HEK293 (cell line): ENCODE results near the gene ZNF275.

Experiments
- CTCF ChIA-PET: fragments of 350-600 bp; formaldehyde crosslinking; extraction: SDS; loops from one replicate; lab custom pipeline; 2021; ENCODE audit warnings: antibody characterized with exemption; lab: Yijun Ruan, JAX
- POLR2A ChIA-PET: fragments of 300-600 bp; formaldehyde crosslinking; extraction: SDS; loops from one replicate; lab custom pipeline; 2020; ENCODE audit warnings: antibody characterized with exemption, inconsistent platforms; lab: Yijun Ruan, JAX
- H3K27ac ChIP-seq: fragments of 200-500 bp; sonication (Bioruptor generic); 2 replicates; pipeline ENCODE4 v1.5.1; 2014; ENCODE audit warnings: low read depth, low read length, control low read depth, inconsistent platforms; ENCODE audit errors: extremely low read depth
- H3K36me3 ChIP-seq, 2 experiments: fragments of 200-500 bp in 1 of 2; sonication (Bioruptor generic) in 1 of 2; 1 replicate in 1 of 2; 2 replicates in 1 of 2; pipeline ENCODE4 v1.5.1; 2014 to 2017; ENCODE audit warnings: inconsistent platforms in 2 of 2, low read length in 2 of 2; ENCODE audit not compliant: control insufficient read depth in 2 of 2, insufficient read depth in 1 of 2
- H3K4me1 ChIP-seq: fragments of 200-500 bp; sonication (Bioruptor generic); 2 replicates; pipeline ENCODE4 v1.5.1; 2014; ENCODE audit warnings: mild to moderate bottlenecking, low read length, inconsistent platforms; ENCODE audit not compliant: control insufficient read depth, insufficient read depth
- H3K4me3 ChIP-seq: 2 replicates; pipeline ENCODE4 v1.5.1; 2011; ENCODE audit warnings: low read depth, mild to moderate bottlenecking, control low read depth, low read length, moderate library complexity
- H3K9me3 ChIP-seq: fragments of 200-500 bp; sonication (Bioruptor generic); 2 replicates; pipeline ENCODE4 v1.5.1; 2014; ENCODE audit warnings: low read depth, low read length, inconsistent platforms; ENCODE audit not compliant: control insufficient read depth, insufficient read depth
- EGR2 ChIP-seq: fragments of 450-650 bp; formaldehyde crosslinking; IDR thresholded peaks from 2 replicates; pipeline ENCODE4 v1.5.1; 2016; ENCODE audit warnings: low read depth, missing biosample characterization, missing genetic modification characterization
- KLF17 ChIP-seq: fragments of 450-650 bp; formaldehyde crosslinking; IDR thresholded peaks from 2 replicates; pipeline ENCODE4 v1.5.1; 2016; ENCODE audit warnings: missing biosample characterization, missing genetic modification characterization
- MEIS1 ChIP-seq: sonication (generic); formaldehyde crosslinking; IDR thresholded peaks from 2 replicates; pipeline ENCODE4 v1.8.1; 2022; ENCODE audit warnings: missing genetic modification reagents, mild to moderate bottlenecking, borderline replicate concordance
- PATZ1 ChIP-seq: fragments of 450-650 bp; formaldehyde crosslinking; IDR thresholded peaks from 2 replicates; pipeline ENCODE4 v1.5.1; 2016; ENCODE audit warnings: missing biosample characterization, missing genetic modification characterization
- PBX3 ChIP-seq: sonication (generic); formaldehyde crosslinking; IDR thresholded peaks from 2 replicates; pipeline ENCODE4 v1.8.1; 2022; ENCODE audit warnings: mild to moderate bottlenecking, moderate library complexity, missing genetic modification reagents
- PRDM4 ChIP-seq: fragments of 450-650 bp; formaldehyde crosslinking; IDR thresholded peaks from 2 replicates; pipeline ENCODE4 v1.5.1; 2017; ENCODE audit warnings: missing biosample characterization, missing genetic modification characterization
- SP2 ChIP-seq: fragments of 450-650 bp; formaldehyde crosslinking; IDR thresholded peaks from 2 replicates; pipeline ENCODE4 v1.5.1; 2016; ENCODE audit warnings: missing biosample characterization, missing genetic modification characterization
- SP3 ChIP-seq: fragments of 450-650 bp; formaldehyde crosslinking; IDR thresholded peaks from 2 replicates; pipeline ENCODE4 v1.5.1; 2016; ENCODE audit warnings: missing biosample characterization, missing genetic modification characterization
- TCF7L2 ChIP-seq: IDR thresholded peaks from 2 replicates; pipeline ENCODE4 v1.6.1; 2011; ENCODE audit warnings: low read depth, mild to moderate bottlenecking, inconsistent platforms, low read length, moderate library complexity, borderline replicate concordance
- TRIM28 ChIP-seq: IDR thresholded peaks from 2 replicates; pipeline ENCODE4 v1.6.1; 2011; ENCODE audit warnings: low read length, control low read depth, borderline replicate concordance
- ZFHX2 ChIP-seq: fragments of 450-650 bp; formaldehyde crosslinking; conservative IDR thresholded peaks from 2 replicates; pipeline ENCODE4 v1.5.1; 2016; ENCODE audit warnings: missing biosample characterization, missing genetic modification characterization
- ZIC2 ChIP-seq: fragments of 450-650 bp; formaldehyde crosslinking; IDR thresholded peaks from 2 replicates; pipeline ENCODE4 v1.5.1; 2016; ENCODE audit warnings: missing biosample characterization, missing genetic modification characterization
- ZNF2 ChIP-seq: fragments of 450-650 bp; formaldehyde crosslinking; IDR thresholded peaks from 2 replicates; pipeline ENCODE4 v1.5.1; 2016; ENCODE audit warnings: missing biosample characterization, missing genetic modification characterization
- ZNF221 ChIP-seq: fragments of 450-650 bp; formaldehyde crosslinking; IDR thresholded peaks from 2 replicates; pipeline ENCODE4 v1.5.1; 2017; ENCODE audit warnings: missing biosample characterization, missing genetic modification characterization, borderline replicate concordance
- ZNF24 ChIP-seq: fragments of 450-650 bp; formaldehyde crosslinking; IDR thresholded peaks from 2 replicates; pipeline ENCODE4 v1.5.1; 2016; ENCODE audit warnings: missing biosample characterization, missing genetic modification characterization
- ZNF350 ChIP-seq: fragments of 450-650 bp; formaldehyde crosslinking; IDR thresholded peaks from 2 replicates; pipeline ENCODE4 v1.5.0; 2017; ENCODE audit warnings: missing biosample characterization, mild to moderate bottlenecking, missing genetic modification characterization
- ZNF354C ChIP-seq: fragments of 450-650 bp; formaldehyde crosslinking; IDR thresholded peaks from 2 replicates; pipeline ENCODE4 v1.5.1; 2016; ENCODE audit warnings: missing biosample characterization, missing genetic modification characterization, low read depth, borderline replicate concordance
- ZNF514 ChIP-seq: fragments of 450-650 bp; formaldehyde crosslinking; IDR thresholded peaks from 2 replicates; pipeline ENCODE4 v1.5.1; 2016; ENCODE audit warnings: missing biosample characterization, missing genetic modification characterization
- ZNF580 ChIP-seq: fragments of 450-650 bp; formaldehyde crosslinking; IDR thresholded peaks from 2 replicates; pipeline ENCODE4 v1.5.1; 2016; ENCODE audit warnings: missing biosample characterization, missing genetic modification characterization
- ZNF701 ChIP-seq: fragments of 450-650 bp; formaldehyde crosslinking; IDR thresholded peaks from 2 replicates; pipeline ENCODE4 v1.5.1; 2016; ENCODE audit warnings: missing biosample characterization, missing genetic modification characterization
- ZXDB ChIP-seq: fragments of 450-650 bp; formaldehyde crosslinking; IDR thresholded peaks from 2 replicates; pipeline ENCODE4 v1.5.1; 2016; ENCODE audit warnings: missing biosample characterization, missing genetic modification characterization

ZNF275 gene

GRCh38 chrX:153333266-153333665 is 687 bp upstream of the ZNF275 start (continued):
- TF ChIP-seq KLF17 (no peak), ZNF701 (tag by site-specific recombination) (no peak), ZNF354C (tag by site-specific recombination) (no peak), ZNF514 (no peak)

- Histone ChIP-seq H3K4me3 (peak overlapping the region; percentile 72), H3K27ac (peak overlapping the region; percentile 71; the same call in 1 of the 2 replicates), H3K4me1 (no peaks in the 10 kb centered on the region), H3K9me3 (no peaks in the 10 kb centered on the region), H3K36me3 (peaks cover 0 to 41% of the 10 kb centered on the region in 2 experiments; a peak in 1 of 3 replicates)
- ChIA-PET POLR2A (interaction anchor here (1.0 to 1.3 kb wide), 2 partner anchors 8 to 19 kb away, joined by 3 to 4 read pairs; no protein-coding TSS in a partner anchor), CTCF (interaction anchor here (0.6 kb wide), 1 partner anchor 102 kb away, joined by 3 read pairs; no protein-coding TSS in a partner anchor)
- TF ChIP-seq PBX3 (CRISPR knock-in tag) (no peak), ZNF580 (no peak), EGR2 (tag by site-specific recombination) (0 out of 2 replicates have a peak, but pooled peaks have one; percentile 20), ZNF221 (tag by site-specific recombination) (no peak), ZIC2 (tag by site-specific recombination) (no peak), SP3 (tag by site-specific recombination) (peak; percentile 13; the same call in 1 of the 2 replicates), PRDM4 (tag by site-specific recombination) (no peak), ZNF2 (no peak), TCF7L2 (no peak), TRIM28 (no peak), ZFHX2 (tag by site-specific recombination) (peak; percentile 24), MEIS1 (CRISPR knock-in tag) (no peak), ZNF350 (tag by site-specific recombination) (no peak), ZNF24 (tag by site-specific recombination) (no peak), SP2 (tag by site-specific recombination) (0 out of 2 replicates have a peak, but pooled peaks have one; percentile 23), ZXDB (tag by site-specific recombination) (0 out of 2 replicates have a peak, but pooled peaks have one; percentile 10), PATZ1 (tag by site-specific recombination) (0 out of 2 replicates have a peak, but pooled peaks have one; percentile 10)
Measured at GRCh38 chrX:153334654-153335295, 822 bp downstream of the ZNF275 start.
